Smooth muscle cell (in vitro differentiated cells): Measurements from ENCODE around the gene HS1BP3. TPM values are rescaled to one million over a fixed set of nuclear protein-coding genes. Genes with fewer than 3 reads are reported as not detected.

Experiments
- DNase-seq: peaks from one replicate; lab custom pipeline; 2025; ENCODE audit not compliant: unreplicated experiment; lab: John Stamatoyannopoulos, UW
- H2AFZ ChIP-seq: fragments of 200-600 bp; sonication (generic); 2 replicates; pipeline ENCODE4 v1.6.0; 2016; ENCODE audit warnings: antibody characterized with exemption, low read depth, mild to moderate bottlenecking
- H3F3A ChIP-seq: fragments of 200-600 bp; sonication (generic); 2 replicates; pipeline ENCODE4 v1.6.0; 2017; ENCODE audit warnings: antibody characterized with exemption, low read depth
- H3K27ac ChIP-seq: fragments of 200-600 bp; sonication (generic); 2 replicates; pipeline ENCODE4 v1.5.1; 2016; ENCODE audit warnings: low read depth, mild to moderate bottlenecking
- H3K27me3 ChIP-seq: fragments of 200-600 bp; sonication (generic); 2 replicates; pipeline ENCODE4 v1.6.1; 2016; ENCODE audit warnings: low read depth, mild to moderate bottlenecking
- H3K36me3 ChIP-seq: fragments of 200-600 bp; sonication (generic); 2 replicates; pipeline ENCODE4 v1.5.1; 2016; ENCODE audit warnings: low read depth
- H3K4me1 ChIP-seq: fragments of 200-600 bp; sonication (generic); 2 replicates; pipeline ENCODE4 v1.5.1; 2016; ENCODE audit warnings: low read depth
- H3K4me2 ChIP-seq: fragments of 200-600 bp; sonication (generic); 2 replicates; pipeline ENCODE4 v1.6.0; 2016; ENCODE audit warnings: mild to moderate bottlenecking
- H3K4me3 ChIP-seq: fragments of 200-600 bp; sonication (generic); 2 replicates; pipeline ENCODE4 v1.5.1; 2016; ENCODE audit warnings: mild to moderate bottlenecking
- H3K79me2 ChIP-seq: fragments of 200-600 bp; sonication (generic); 2 replicates; pipeline ENCODE4 v1.6.0; 2016; ENCODE audit warnings: low read depth, mild to moderate bottlenecking
- H3K9ac ChIP-seq: fragments of 200-600 bp; sonication (generic); 2 replicates; pipeline ENCODE4 v1.6.0; 2016; ENCODE audit warnings: low read depth
- H3K9me3 ChIP-seq: fragments of 200-600 bp; sonication (generic); replicated peaks from 2 replicates; pipeline ENCODE4 v1.5.1; 2016; ENCODE audit warnings: low read depth
- H4K20me1 ChIP-seq: fragments of 200-600 bp; sonication (generic); 2 replicates; pipeline ENCODE4 v1.6.0; 2016; ENCODE audit warnings: low read depth
- WGBS: methylation state at CpG from one replicate; pipeline ENCODE4 v1.1.7; 2016; ENCODE audit warnings: low lambda C conversion rate; 5-methylcytosine and 5-hydroxymethylcytosine counted together
- polyA plus RNA-seq: library from polyadenylated mRNA; unstranded; fragments of >200 nt; fragmentation: Nextera tagmentation; extraction: Ambion mirVana; gene quantifications from 2 replicates; pipeline ENCODE4 v1.2.1, GENCODE V29; 2016
- total RNA-seq: library from RNA; depleted of rRNA; stranded (reverse); fragments of >200 nt; gene quantifications from 2 replicates; pipeline ENCODE4 v1.2.3, GENCODE V29; 2014
- TF ChIP-seq, protein P1 (sequence below): fragments of 200-600 bp; sonication (generic); IDR thresholded peaks from 2 replicates; pipeline ENCODE4 v1.5.1; 2017; ENCODE audit warnings: borderline replicate concordance, mild to moderate bottlenecking, antibody characterized with exemption; ENCODE audit not compliant: insufficient read depth, poor library complexity, severe bottlenecking

The HS1BP3 gene
- total and polyA plus RNA-seq, 2 experiments from 2014 or later = 9.3 to 20.4 TPM

GRCh38 chr2:20652673-20653575 is 2.0 kb upstream of the HS1BP3 start:
- Histone ChIP-seq H4K20me1 (peaks cover 14% of the 10 kb centered on the region), H3K27ac (no peak overlapping the region), H3F3A (no peaks in the 10 kb centered on the region), H3K4me3 (no peak overlapping the region), H3K4me1 (peaks cover 6% of the 10 kb centered on the region), H3K36me3 (no peaks in the 10 kb centered on the region), H3K27me3 (peaks cover 16% of the 10 kb centered on the region), H3K79me2 (peaks cover 9% of the 10 kb centered on the region), H2AFZ (no peak overlapping the region), H3K9me3 (no peaks in the 10 kb centered on the region), H3K4me2 (no peak overlapping the region), H3K9ac (no peak overlapping the region)
- DNase-seq = no peak
- TF ChIP-seq, protein P1, sequence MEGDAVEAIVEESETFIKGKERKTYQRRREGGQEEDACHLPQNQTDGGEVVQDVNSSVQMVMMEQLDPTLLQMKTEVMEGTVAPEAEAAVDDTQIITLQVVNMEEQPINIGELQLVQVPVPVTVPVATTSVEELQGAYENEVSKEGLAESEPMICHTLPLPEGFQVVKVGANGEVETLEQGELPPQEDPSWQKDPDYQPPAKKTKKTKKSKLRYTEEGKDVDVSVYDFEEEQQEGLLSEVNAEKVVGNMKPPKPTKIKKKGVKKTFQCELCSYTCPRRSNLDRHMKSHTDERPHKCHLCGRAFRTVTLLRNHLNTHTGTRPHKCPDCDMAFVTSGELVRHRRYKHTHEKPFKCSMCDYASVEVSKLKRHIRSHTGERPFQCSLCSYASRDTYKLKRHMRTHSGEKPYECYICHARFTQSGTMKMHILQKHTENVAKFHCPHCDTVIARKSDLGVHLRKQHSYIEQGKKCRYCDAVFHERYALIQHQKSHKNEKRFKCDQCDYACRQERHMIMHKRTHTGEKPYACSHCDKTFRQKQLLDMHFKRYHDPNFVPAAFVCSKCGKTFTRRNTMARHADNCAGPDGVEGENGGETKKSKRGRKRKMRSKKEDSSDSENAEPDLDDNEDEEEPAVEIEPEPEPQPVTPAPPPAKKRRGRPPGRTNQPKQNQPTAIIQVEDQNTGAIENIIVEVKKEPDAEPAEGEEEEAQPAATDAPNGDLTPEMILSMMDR = no peak
- 91% methylated on average over 11 of the region's 11 CpGs for WGBS

GRCh38 chr2:20652141-20652540 is 1.2 kb upstream of the HS1BP3 start:
- Histone ChIP-seq H3K27ac (no peak overlapping the region), H3K27me3 (peaks cover 9% of the 10 kb centered on the region), H2AFZ (peak overlapping the region; percentile 99), H3K79me2 (peaks cover 9% of the 10 kb centered on the region), H3K4me1 (peaks cover 6% of the 10 kb centered on the region), H3K9me3 (no peaks in the 10 kb centered on the region), H3K4me2 (no peak overlapping the region), H3K36me3 (no peaks in the 10 kb centered on the region), H3K4me3 (no peak overlapping the region), H3K9ac (no peak overlapping the region), H4K20me1 (peaks cover 14% of the 10 kb centered on the region), H3F3A (no peaks in the 10 kb centered on the region)
- TF ChIP-seq, protein P1 = no peak
- WGBS = 91% methylated on average over 7 of the region's 7 CpGs
- no peak for DNase-seq

GRCh38 chr2:20651731-20652099 is 817 bp upstream of the HS1BP3 start:
- H3K4me2 ChIP-seq = peak overlapping the region; percentile 93
- H3K9ac ChIP-seq = no peak overlapping the region
- H3K9me3 ChIP-seq = no peaks in the 10 kb centered on the region
- peaks cover 6% of the 10 kb centered on the region for H3K4me1 ChIP-seq
- H3K27ac ChIP-seq = no peak overlapping the region
- peaks cover 5% of the 10 kb centered on the region for H3K27me3 ChIP-seq
- no peaks in the 10 kb centered on the region for H3K36me3 ChIP-seq
- TF ChIP-seq, protein P1 = no peak
- DNase-seq = no peak
- H4K20me1 ChIP-seq = peaks cover 14% of the 10 kb centered on the region
- peak overlapping the region; percentile 93 for H3K4me3 ChIP-seq
- peaks cover 9% of the 10 kb centered on the region for H3K79me2 ChIP-seq
- peak overlapping the region; percentile 99 for H2AFZ ChIP-seq
- 84% methylated on average over 7 of the region's 7 CpGs for WGBS
- no peaks in the 10 kb centered on the region for H3F3A ChIP-seq

GRCh38 chr2:20650393-20650876 is 463 bp downstream of the HS1BP3 start:
- no peaks in the 10 kb centered on the region for H3F3A ChIP-seq
- no peak for DNase-seq
- peak overlapping the region; percentile 93 for H3K4me2 ChIP-seq
- peak overlapping the region; percentile 92 for H3K9ac ChIP-seq
- H3K9me3 ChIP-seq = no peaks in the 10 kb centered on the region
- WGBS = 14% methylated on average over 19 of the region's 19 CpGs
- H3K36me3 ChIP-seq = no peaks in the 10 kb centered on the region
- peaks cover 14% of the 10 kb centered on the region for H4K20me1 ChIP-seq
- TF ChIP-seq, protein P1 = no peak
- H3K79me2 ChIP-seq = peaks cover 9% of the 10 kb centered on the region
- H3K27me3 ChIP-seq = no peaks in the 10 kb centered on the region
- H3K4me3 ChIP-seq = peak overlapping the region; percentile 93
- peak overlapping the region; percentile 88 for H2AFZ ChIP-seq
- H3K27ac ChIP-seq = peak overlapping the region; percentile 68
- peaks cover 6% of the 10 kb centered on the region for H3K4me1 ChIP-seq
